ENCODE data around the gene GSE1.

The GSE1 gene

DNA sequence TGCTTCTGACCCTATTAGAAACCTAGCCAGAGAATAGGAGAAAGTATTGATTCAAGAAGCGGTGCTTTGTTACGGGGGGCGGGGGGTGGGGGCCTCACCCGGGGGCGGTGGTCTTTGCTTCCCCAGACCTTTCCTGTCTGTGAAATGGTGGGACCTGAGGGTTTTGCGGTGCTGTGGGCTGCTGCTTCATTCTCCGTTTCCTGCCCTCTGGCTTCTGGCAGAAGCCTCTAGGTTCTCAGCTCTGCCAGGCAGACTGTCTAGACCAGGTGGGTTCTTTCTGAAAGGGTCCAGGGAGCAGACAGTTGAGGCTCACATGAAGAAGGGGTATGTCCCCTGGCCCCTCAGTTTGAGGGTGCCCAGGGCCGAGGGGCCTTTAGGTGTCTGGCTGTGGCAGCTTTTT lies 14.0 kb downstream of the GSE1 start:
- TF ChIP-seq, protein P1, sequence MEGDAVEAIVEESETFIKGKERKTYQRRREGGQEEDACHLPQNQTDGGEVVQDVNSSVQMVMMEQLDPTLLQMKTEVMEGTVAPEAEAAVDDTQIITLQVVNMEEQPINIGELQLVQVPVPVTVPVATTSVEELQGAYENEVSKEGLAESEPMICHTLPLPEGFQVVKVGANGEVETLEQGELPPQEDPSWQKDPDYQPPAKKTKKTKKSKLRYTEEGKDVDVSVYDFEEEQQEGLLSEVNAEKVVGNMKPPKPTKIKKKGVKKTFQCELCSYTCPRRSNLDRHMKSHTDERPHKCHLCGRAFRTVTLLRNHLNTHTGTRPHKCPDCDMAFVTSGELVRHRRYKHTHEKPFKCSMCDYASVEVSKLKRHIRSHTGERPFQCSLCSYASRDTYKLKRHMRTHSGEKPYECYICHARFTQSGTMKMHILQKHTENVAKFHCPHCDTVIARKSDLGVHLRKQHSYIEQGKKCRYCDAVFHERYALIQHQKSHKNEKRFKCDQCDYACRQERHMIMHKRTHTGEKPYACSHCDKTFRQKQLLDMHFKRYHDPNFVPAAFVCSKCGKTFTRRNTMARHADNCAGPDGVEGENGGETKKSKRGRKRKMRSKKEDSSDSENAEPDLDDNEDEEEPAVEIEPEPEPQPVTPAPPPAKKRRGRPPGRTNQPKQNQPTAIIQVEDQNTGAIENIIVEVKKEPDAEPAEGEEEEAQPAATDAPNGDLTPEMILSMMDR (IDR thresholded peaks at IDR 0.05; ENCODE audit: control insufficient read depth, insufficient read depth, low read depth, low read length, missing control alignments) = no peak
- no peak overlapping the region for H3K4me3 ChIP-seq (ENCODE audit: control insufficient read depth, low read depth, low read length)
- DNase-seq (ENCODE audit: low read depth) = no peak

DNA sequence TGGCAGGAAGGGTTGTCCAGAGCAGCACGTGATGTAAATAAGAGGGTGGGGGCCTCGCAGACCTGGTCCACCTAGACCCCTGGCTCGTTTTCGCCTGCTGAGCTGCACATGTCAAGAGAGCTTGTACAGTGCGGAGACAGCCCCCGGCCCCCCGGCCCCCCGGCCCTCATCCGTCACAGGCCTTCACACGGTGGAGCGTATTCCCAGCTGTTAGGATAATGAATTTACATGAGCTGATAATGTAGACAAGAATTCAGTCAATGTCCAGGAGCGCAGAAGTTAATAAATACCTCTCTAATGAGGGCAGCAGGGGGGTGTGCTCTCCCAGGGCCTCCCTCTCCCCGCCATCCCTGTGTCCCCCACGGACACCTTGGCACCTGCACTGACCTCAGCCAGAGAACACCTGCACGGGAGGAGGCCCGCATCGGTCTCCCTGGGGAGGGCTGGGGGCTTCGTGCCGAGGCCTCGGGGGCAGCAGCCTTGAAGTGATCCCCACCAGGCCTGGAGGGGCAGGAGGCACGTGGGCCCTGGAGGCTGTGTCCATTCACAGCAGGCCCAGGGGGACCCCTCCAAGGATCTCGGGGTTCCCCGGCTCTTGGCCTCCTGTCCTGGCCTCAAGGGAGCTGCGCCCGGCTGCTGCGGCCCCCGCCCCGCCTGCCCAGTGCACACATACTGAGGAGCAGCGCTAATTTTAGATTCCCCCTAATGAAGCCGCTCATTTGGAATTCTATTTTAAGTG lies 14.6 kb downstream of the GSE1 start:
- H3K4me3 ChIP-seq (ENCODE audit: control insufficient read depth, low read depth, low read length) = no peak overlapping the region
- no peak for DNase-seq (ENCODE audit: low read depth)
- TF ChIP-seq, protein P1 (IDR thresholded peaks at IDR 0.05; ENCODE audit: control insufficient read depth, insufficient read depth, low read depth, low read length, missing control alignments) = no peak

DNA sequence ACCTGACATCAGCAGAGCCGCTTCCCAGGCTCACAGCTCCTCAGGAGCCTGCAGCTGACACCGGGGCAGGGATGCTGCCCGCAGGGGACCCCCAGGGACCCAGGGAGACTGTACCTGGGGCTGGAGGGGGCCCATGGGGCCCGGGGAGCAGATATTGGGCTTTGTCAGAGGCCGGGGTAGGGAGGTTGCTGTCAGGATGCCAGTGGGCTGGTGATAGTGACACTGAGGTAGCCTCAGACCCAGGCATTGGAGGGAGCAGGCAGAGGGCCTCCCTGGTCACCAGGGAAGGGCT lies 15.1 kb downstream of the GSE1 start:
- DNase-seq (ENCODE audit: low read depth) = no peak
- TF ChIP-seq, protein P1 (IDR thresholded peaks at IDR 0.05; ENCODE audit: control insufficient read depth, insufficient read depth, low read depth, low read length, missing control alignments) = no peak
- H3K4me3 ChIP-seq (ENCODE audit: control insufficient read depth, low read depth, low read length) = no peak overlapping the region

DNA sequence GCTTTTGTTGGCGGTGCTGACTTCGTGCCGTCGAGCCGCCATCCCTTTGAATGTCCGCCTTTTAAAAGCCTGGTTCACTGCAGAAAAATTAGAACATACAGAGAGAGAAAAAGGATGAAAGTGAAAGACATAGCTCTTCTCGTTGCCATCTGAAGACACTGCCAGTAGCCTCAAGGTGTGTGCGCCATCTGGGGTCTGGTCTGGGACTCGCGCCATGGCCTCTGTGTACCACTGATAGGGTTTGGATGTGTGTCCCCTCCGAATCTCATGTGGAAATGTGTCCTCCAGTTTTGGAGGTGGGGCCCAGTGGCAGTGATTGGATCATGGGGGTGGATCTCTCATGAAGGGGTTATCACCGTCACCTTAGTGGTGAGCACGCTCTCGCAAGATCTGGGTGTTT lies 15.5 kb downstream of the GSE1 start:
- H3K4me3 ChIP-seq (ENCODE audit: control insufficient read depth, low read depth, low read length) = no peak overlapping the region
- no peak for DNase-seq (ENCODE audit: low read depth)
- TF ChIP-seq, protein P1 (IDR thresholded peaks at IDR 0.05; ENCODE audit: control insufficient read depth, insufficient read depth, low read depth, low read length, missing control alignments) = no peak

DNA sequence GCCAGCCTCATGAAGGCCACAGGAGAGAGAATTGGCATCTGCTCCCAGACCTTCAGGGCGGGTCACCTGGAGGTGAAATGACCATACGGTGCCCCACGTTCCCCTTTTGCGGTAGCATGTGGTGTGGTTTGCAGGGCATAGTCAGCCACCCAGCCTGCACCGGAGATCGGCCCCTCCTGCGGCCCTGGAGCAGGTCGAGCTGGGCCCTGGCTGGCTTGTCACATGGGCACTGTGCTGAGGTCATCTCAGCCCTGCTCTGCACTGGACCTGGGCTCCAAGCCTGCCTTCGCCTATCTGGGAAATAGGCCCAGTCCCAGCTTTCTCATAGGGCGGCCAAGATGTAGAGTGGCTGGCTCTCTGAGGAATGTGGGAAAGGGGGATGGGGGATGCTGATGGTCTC lies 16.2 kb downstream of the GSE1 start:
- TF ChIP-seq, protein P1 (IDR thresholded peaks at IDR 0.05; ENCODE audit: control insufficient read depth, insufficient read depth, low read depth, low read length, missing control alignments) = no peak
- DNase-seq (ENCODE audit: low read depth) = no peak
- H3K4me3 ChIP-seq (ENCODE audit: control insufficient read depth, low read depth, low read length) = no peak overlapping the region

DNA sequence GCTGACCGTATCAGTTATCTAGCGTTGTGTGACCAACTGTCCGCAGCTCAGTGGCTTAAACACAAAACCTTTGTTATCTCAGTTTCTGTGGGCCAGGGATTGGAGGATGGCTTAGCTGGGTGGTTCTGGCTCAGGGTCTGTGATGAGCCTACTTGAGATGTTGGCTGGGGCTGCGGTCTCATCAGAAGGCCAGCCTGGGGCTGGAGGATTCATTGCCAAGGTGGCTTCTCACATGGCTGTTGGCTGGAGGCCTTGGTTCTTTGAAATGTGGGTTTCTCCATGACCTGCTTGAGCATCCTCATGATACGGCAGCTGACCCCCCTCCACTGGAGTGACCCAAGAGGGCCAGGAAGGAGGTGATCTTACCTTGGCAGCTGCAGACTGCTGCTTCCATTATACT lies 16.7 kb downstream of the GSE1 start:
- TF ChIP-seq, protein P1 (IDR thresholded peaks at IDR 0.05; ENCODE audit: control insufficient read depth, insufficient read depth, low read depth, low read length, missing control alignments) = no peak
- H3K4me3 ChIP-seq (ENCODE audit: control insufficient read depth, low read depth, low read length) = no peak overlapping the region
- no peak for DNase-seq (ENCODE audit: low read depth)

DNA sequence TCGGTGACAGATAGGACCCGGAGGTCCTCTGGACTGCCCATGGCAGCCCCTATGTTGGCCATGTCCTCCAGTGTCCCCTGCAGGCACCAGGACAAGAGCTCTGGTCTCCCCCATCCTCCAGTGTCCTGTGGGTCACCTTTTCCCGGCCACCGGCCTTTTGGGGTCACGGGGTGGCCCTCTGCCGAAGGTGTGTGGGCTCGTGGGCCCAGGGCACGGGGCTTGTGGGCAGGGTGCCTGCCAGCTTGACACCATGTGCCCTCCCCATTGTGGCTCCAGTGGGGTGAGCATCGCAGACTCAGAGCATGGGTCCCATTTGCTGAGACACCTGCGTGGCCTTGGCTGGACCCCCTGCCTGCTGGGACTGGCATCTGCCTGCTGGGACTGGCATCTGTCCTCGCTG lies 18.1 kb downstream of the GSE1 start:
- TF ChIP-seq, protein P1 (IDR thresholded peaks at IDR 0.05; ENCODE audit: control insufficient read depth, insufficient read depth, low read depth, low read length, missing control alignments) = no peak
- H3K4me3 ChIP-seq (ENCODE audit: control insufficient read depth, low read depth, low read length) = no peak overlapping the region
- no peak for DNase-seq (ENCODE audit: low read depth)
